GM12873 (cell line): ENCODE measurements around the gene CTDNEP1.

Experiments
- CTCF ChIP-seq: IDR thresholded peaks from 2 replicates; pipeline ENCODE4 v1.5.1; 2012; ENCODE audit warnings: low read depth, mild to moderate bottlenecking, moderate library complexity, low read length, control low read depth; ENCODE audit not compliant: insufficient read depth; ENCODE audit errors: missing control alignments

CTDNEP1 gene

GRCh38 chr17:7218758-7219157 is 32.8 kb downstream of the CTDNEP1 start:
- no peak for TF ChIP-seq CTCF

GRCh38 chr17:7218166-7218565 is 33.4 kb downstream of the CTDNEP1 start:
- no peak for TF ChIP-seq CTCF

- no peak for TF ChIP-seq CTCF
These were observed 34.2 kb downstream of the CTDNEP1 start for GRCh38 chr17:7217113-7217987.

- TF ChIP-seq CTCF: no peak
These were observed 35.1 kb downstream of the CTDNEP1 start for GRCh38 chr17:7216242-7217112.

- TF ChIP-seq CTCF: no peak
These were observed 35.8 kb downstream of the CTDNEP1 start for GRCh38 chr17:7215652-7216180.

GRCh38 chr17:7215136-7215638 is 36.3 kb downstream of the CTDNEP1 start:
- TF ChIP-seq CTCF: no peak
